GM19351 (cell line): ENCODE results near the gene FRMD8.
A peak's percentile ranks its signal among the peaks of the same experiment; 100 is the strongest.
"Not testable (repeated sequence)": the region's sequence is repeated elsewhere in the genome, so short reads cannot be mapped to it uniquely, and the experiment has no call there.

Experiments used
- ATAC-seq: cut with Tn5 transposase; IDR thresholded peaks from one replicate; pipeline ENCODE4 v1.9.1; 2021; ENCODE audit warnings: mild to moderate bottlenecking, moderate library complexity; ENCODE audit not compliant: unreplicated experiment

The FRMD8 gene

GRCh38 chr11:65411681-65412070, 25.2 kb downstream of the FRMD8 start:
- ATAC-seq: no peak

GRCh38 chr11:65412271-65413076, 26.0 kb downstream of the FRMD8 start:
- no peak for ATAC-seq

DNA sequence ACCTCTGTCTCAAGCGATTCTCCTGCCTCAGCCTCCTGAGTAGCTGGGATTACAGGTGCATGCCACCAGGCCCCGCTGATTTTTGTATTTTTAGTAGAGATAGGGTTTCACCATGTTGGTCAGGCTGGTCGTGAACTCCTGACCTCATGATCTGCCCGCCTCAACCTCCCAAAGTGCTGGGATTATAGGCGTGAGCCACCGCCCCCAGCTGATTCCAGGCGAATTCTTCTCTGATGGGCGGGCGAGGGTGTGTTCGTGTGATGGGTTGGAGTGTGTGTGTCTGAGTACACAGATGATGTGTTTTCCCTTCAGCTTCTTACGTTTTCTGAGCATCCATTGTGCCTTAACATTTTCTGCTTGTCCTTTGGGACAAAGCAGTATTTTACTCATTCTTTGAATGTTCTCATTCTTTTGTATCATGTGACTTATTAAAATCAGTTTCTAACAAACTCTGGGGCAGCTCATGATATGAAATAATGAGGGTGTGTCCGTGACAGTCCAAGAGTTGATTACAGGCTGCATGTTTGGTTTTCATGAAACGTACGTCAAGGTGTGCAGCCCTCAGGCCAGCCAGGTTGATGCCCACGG, 26.7 kb downstream of the FRMD8 start:
- not testable (repeated sequence) for ATAC-seq

GRCh38 chr11:65414776-65415498, 28.5 kb downstream of the FRMD8 start:
- ATAC-seq: no peak

DNA sequence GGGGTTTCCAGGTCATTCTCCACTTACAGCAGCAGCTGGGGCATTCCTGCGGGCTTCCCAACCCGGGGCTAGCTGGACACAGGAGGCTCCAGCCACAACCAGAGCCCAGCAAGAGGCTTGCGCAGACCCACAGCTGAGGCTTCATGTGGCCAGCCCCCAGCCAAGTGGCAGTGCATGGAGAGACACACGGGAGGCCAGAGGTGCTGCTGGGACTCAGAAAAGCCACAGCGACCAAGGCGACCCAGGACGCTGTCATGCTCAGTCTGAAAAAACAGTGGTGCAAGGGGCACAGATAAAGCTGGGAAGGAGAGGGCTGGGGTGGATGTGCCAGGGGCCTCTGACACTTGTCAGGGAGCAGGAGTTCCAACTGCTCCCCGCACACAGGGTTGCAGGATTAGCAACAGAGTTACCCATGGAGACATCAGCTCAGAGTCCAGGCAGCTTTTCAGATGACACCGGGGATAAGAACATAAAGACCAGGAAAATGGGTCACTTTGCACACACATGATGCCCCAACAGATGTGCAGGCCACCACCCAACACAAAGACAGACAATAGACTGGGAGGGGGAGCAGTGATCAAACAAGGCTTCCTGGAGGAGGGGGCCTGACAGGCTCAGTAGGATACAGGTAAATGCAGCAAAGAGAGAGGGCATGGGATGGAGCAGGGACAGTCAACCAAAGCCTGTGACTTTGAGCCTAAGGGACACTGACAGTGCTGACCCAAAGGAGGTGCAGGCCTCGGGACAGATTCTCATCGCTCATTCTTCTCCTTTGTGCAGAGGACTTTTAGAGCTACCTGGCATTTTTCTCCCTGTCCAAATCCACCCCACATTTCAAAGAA, 29.3 kb downstream of the FRMD8 start:
- ATAC-seq: no peak

- peak; percentile 34 for ATAC-seq
Observed at GRCh38 chr11:65416341-65416824, 29.9 kb downstream of the FRMD8 start.

DNA sequence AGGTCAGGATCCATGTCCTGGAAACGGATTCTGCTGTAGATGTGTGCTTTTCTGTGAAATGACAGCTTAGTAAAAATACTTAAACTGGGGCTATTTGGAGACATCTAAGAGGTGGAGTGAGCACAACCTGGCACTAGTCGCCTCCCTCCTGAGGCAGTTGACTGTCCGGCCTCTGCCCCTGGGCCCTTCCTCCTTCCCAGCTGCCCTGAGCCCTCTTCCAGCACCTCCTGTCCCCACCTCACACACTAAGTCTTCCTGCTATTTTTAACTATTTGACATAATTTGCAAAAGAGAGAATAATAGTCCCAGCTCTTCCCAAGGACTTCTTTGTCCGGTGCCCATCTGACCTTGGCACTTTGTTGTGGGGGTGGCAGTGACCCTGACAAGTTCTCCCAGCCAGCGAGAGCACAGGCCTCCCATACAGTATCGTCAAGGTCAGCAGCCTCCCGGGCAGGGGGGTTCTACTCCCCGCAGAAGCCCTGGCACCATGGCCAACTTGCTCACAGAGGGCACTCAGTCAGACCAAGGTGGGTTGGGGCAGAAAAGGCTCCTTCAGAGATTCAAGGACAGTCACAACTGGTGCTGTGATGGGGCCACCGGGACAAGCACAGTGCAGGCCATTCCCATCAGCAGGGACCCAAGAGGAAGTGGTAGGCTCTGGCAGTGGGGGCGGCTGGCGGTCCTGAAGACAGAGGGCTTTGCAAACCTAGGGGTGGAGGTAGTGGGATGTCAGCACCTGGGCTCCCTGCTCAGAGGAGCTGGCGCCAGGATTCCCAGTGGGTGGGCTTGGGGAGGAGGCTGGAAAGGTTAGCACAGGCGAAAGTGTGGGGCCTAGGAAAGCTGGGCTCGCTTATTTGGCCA, 30.6 kb downstream of the FRMD8 start:
- no peak for ATAC-seq

- ATAC-seq: no peak
Observed at GRCh38 chr11:65417702-65418430, 31.4 kb downstream of the FRMD8 start.

GRCh38 chr11:65418431-65418680, 31.9 kb downstream of the FRMD8 start:
- ATAC-seq: no peak

DNA sequence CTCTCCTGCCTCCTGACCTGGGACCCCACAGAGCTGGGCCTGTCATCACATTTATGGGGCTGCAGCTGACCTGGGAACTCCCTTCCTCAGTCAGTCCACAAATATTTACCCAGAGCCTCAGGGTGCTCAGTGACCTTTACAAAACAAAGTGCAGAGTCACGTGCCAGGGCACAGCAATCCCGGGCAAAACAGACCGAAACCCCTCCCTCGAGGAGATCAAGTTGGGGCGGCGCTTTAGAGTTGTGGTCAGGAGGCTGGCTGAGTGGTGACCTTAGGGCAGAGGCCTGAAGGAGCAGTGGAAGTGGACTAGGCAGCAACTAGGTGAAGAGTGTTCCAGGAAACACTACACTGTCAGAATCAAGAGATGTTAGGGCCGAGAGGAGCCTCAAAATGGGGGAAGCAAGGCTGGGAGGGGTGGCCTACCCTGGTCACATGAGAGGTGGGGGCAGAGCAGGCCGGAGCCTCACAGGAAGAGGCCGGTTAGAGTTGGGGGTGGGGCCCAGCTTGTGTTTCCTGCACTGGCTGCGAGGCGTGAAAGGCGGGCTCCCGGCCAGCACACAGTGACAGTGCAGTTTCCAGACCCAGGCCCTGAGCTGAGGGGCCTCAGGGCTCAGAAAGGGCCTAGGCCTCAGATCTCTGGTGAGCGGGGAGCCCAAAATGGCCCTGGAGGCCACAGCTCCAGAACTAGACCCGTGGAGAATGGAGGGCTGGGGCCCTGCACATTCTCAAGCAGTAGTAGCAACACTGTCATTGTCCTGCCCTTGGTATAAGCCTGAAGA, 32.4 kb downstream of the FRMD8 start:
- ATAC-seq: no peak

DNA sequence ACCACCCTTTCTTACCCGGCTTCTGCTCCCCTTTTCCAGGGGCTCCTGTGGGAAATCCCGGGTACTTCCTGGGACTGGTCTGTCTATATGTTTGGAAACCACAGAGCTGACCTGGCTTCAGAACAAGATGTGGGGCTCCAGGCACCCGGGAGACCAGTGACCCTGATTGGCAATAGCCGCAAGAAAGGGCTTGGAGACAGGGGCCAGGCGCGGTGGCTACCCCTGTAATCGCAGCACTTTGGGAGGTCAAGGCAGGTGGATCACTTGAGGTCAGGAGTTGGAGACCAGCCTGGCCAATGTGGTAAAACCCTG, 33.0 kb downstream of the FRMD8 start:
- ATAC-seq: no peak

DNA sequence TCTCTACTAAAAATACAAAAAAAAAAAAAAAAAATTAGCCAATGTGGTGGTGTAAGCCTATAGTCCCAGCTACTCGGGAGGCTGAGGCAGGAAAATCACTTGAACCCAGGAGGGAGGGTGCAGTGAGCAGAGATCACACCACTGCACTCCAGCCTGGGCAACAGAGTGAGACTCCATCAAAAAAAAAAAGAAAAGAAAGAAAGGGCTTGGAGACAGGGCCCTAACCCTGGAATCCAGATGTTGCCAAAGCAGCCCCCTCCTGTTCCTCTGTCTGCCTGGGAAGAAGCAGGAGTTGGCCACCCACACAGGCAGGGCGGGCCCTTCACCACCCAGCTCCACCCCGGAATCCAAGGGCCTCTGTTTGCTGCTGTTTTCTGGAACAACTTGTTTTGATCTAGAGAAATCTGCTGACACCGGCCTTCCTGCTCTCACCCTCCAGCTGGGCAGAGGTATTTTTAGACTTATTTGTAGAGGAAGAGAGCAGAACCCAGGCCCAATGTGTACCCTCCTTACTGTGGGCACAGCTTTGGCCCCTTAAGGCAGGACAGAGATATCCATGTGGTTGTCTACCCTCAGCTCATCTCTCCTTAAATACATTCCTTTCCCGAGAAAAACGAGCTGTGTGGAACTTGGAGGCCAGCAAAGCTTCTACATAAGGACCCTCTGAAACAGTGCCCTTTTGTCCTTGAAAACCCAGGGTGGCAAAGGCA, 33.5 kb downstream of the FRMD8 start:
- no peak for ATAC-seq

DNA sequence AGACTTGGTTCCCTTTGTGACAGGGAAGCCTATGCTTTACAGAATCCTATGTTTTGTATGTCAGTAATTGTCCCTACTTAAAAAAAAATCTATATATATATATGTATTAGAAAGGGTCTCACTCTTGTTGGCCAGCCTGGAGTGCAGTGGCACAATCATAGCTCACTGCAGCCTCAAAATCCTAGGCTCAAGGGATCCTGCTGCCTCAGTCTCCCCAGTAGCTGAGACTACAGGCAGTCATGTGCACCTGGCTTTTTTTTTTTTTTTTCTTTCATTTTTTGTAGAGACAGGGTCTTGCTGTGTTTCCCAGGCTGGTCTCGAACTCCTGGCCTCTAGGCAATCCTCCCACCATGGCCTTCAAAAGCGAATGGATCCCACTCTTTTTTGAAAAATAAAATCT, 34.1 kb downstream of the FRMD8 start:
- no peak for ATAC-seq

DNA sequence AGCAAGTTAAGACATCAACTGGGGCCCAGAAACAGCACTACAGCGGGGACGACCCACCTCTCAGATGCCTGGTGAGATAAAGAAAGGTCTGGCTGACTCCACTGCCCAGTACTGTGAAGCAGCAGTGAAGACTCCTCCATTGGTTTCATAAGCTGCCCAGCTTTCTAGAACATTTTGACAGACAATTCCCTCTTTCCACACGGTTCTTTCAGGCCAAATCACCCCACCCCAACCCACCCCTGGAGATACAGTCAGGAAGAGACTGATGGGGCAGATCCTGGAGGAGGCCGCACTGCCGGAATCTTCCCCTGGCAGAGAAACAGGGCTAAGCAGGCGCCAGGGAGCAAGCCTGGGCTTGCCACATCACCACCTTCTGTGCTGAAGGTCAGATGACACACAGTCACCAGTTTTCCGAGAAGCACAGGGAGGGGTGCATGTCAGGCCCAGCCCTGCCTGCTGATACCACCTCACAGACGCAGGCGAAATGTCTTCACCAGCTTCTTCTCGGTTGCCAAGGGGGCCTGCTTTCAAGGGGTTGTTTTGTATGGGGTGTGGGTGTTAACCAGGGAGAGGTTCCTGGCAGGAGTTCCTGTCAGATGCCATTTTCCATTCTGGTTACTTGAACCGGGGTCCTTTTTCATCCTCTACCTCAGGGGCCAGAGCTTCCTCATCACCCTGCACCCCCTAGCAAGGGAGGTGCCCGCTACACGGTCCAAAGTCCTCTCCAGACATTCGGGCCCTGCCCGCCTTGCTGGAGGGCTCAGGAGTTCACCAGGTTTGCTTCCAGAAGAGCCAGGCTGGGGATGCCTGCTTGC, 34.7 kb downstream of the FRMD8 start:
- no peak for ATAC-seq

- no peak for ATAC-seq
Observed at GRCh38 chr11:65421794-65422632, 35.6 kb downstream of the FRMD8 start.

DNA sequence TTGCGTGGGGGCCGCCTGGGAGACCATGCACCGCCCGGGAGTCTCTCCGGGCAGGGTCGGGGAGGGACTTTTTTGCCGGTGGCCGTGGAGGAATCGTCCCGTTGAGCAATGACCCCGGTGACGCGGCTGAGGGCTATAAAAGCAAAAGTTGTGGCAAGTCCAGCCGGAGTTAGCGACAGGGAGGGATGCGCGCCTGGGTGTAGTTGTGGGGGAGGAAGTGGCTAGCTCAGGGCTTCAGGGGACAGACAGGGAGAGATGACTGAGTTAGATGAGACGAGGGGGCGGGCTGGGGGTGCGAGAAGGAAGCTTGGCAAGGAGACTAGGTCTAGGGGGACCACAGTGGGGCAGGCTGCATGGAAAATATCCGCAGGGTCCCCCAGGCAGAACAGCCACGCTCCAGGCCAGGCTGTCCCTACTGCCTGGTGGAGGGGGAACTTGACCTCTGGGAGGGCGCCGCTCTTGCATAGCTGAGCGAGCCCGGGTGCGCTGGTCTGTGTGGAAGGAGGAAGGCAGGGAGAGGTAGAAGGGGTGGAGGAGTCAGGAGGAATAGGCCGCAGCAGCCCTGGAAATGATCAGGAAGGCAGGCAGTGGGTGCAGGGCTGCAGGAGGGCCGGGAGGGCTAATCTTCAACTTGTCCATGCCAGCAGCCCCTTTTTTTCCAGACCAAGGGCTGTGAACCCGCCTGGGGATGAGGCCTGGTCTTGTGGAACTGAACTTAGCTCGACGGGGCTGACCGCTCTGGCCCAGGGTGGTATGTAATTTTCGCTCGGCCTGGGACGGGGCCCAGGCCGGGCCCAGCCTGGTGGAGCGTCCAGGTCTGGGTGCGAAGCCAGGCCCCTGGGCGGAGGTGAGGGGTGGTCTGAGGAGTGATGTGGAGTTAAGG, 36.4 kb downstream of the FRMD8 start, which contains the start of gene NEAT1:
Gene NEAT1, plus strand, starts transcription at position 166 of the 883 bp plus-strand sequence.
- ATAC-seq: no peak
